ENCODE data around the gene SWAP70. TPM values are rescaled to one million over a fixed set of nuclear protein-coding genes. Genes with fewer than 3 reads are reported as not detected.
"Not testable (repeated sequence)": the region's sequence is repeated elsewhere in the genome, so short reads cannot be mapped to it uniquely, and the experiment has no call there.

The SWAP70 gene
- polyA plus RNA-seq, 3 donors, result 10.9 to 26.4 (median 13.8) TPM

DNA sequence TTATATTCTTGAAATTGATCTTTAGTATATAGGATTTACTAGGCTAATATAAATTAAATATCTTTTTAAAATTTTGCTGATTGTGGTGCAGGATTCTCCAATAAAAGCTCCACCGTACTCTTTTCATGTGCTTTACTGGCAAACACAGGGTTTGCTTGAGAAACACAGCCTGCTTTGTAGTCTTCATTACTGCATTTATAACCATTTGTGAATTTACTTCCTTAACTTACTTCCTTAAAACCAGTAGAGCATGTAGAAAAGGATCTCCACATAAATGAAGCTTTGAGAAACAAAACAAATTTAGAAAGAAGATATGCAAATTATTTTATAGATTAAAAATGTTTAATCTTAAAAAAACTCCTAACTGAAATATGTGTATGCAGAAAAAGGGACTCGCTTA is 28.8 kb downstream of the SWAP70 start:
- Histone ChIP-seq H3K27me3 (ENCODE audit: control insufficient read depth in 2 of 2, insufficient read depth in 2 of 2, low read length in 2 of 2) (no peaks in the 10 kb centered on the region), H4K20me1 (ENCODE audit: insufficient read depth, low read length) (peaks cover 40% of the 10 kb centered on the region), H3K9me3 (replicated peaks in 1 of 2; ENCODE audit: control insufficient read depth in 1 of 2, insufficient read depth in 1 of 2, low read length in 2 of 2) (no peaks in the 10 kb centered on the region), H3K36me3 (replicated peaks in 1 of 2; ENCODE audit: control insufficient read depth in 1 of 2, insufficient read depth in 2 of 2, low read length in 2 of 2) (peaks cover 18 to 27% of the 10 kb centered on the region in 2 donors), H3K27ac (ENCODE audit: low read depth in 1 of 2, low read length in 2 of 2) (peak overlapping the region in 1 of 2 donors; percentile 67), H3K9ac (ENCODE audit: insufficient read depth, low read length, poor library complexity, severe bottlenecking) (no peak overlapping the region), H3K4me1 (ENCODE audit: control insufficient read depth in 1 of 2, insufficient read depth in 2 of 2, low read length in 2 of 2) (peaks cover 33 to 42% of the 10 kb centered on the region in 2 donors), H3K79me2 (ENCODE audit: insufficient read depth, low read length) (peaks cover 24% of the 10 kb centered on the region), H2AFZ (ENCODE audit: insufficient read depth, low read depth, low read length, poor library complexity, severe bottlenecking) (no peak overlapping the region), H3K4me2 (replicated peaks; ENCODE audit: extremely low read depth, low read length, poor library complexity, severe bottlenecking) (peak overlapping the region; percentile 32), H3K4me3 (replicated peaks in 1 of 3; ENCODE audit: low read depth in 2 of 3, low read length in 3 of 3) (no peak overlapping the region)
- no peaks in the 10 kb centered on the region for H3K27me3 Mint-ChIP-seq (ENCODE audit: low read depth in 3 of 3)
- DNase-seq, result peak; percentile 25 to 59 (median 36)
- TF ChIP-seq CTCF (IDR thresholded peaks at IDR 0.05), result no peak
- H3K4me3 Mint-ChIP-seq, result no peak overlapping the region
- intact Hi-C loops (cut with micrococcal nuclease), result no loop called here
- H3K27ac Mint-ChIP-seq, result peak overlapping the region in 2 of 7 donors; percentile 53 to 65
- H3K9me3 Mint-ChIP-seq, result no peaks in the 10 kb centered on the region
- peaks cover 23% of the 10 kb centered on the region for H3K4me1 Mint-ChIP-seq
- H3K36me3 Mint-ChIP-seq, result peaks cover 21 to 34% of the 10 kb centered on the region in 2 donors
- WGBS (ENCODE audit: insufficient coverage), result no CpG with 5 or more reads among the region's 2 CpGs

DNA sequence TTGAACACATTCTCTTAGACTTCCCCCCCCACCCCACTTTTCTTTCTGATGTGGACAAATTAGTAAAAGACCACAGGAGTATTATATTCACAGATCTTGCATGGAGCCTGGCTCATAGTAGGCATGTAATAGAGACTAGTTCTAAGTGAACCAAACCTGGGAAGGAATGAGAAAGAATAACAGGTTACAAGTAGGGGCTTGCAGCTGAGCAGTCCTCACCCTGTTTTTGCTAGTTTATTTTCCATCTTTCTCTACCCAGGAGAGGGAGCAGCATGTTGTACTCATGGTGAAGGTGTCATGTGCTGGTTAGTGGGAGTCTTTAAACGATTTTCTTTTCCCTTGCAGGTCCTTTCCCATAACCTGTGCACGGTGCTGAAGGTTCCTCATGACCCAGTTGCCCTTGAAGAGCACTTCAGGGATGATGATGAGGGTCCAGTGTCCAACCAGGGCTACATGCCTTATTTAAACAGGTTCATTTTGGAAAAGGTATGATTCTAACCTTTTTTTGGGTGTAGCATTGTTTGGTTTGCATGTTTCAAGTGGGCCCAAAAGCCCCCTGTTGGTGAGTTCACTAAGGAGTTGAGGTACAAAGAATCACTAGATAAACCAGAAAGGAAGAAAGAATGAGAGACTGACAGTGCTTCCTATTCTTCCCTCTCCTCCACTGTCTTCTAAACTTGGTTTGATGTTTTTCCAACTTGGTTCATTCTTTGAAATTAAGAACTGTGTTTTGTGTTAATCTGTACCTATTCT is 30.1 kb downstream of the SWAP70 start:
- intact Hi-C loops (cut with micrococcal nuclease), result no loop called here
- peaks cover 22 to 44% of the 10 kb centered on the region in 2 donors for H3K36me3 Mint-ChIP-seq
- no peak for DNase-seq
- H4K20me1 ChIP-seq (ENCODE audit: insufficient read depth, low read length), result peaks cover 33% of the 10 kb centered on the region
- H3K4me1 ChIP-seq (ENCODE audit: control insufficient read depth in 1 of 2, insufficient read depth in 2 of 2, low read length in 2 of 2), result peaks cover 24 to 40% of the 10 kb centered on the region in 2 donors
- H3K4me3 Mint-ChIP-seq, result no peak overlapping the region
- H3K9me3 ChIP-seq (replicated peaks in 1 of 2; ENCODE audit: control insufficient read depth in 1 of 2, insufficient read depth in 1 of 2, low read length in 2 of 2), result no peaks in the 10 kb centered on the region
- no peak overlapping the region for H3K4me2 ChIP-seq (replicated peaks; ENCODE audit: extremely low read depth, low read length, poor library complexity, severe bottlenecking)
- H3K79me2 ChIP-seq (ENCODE audit: insufficient read depth, low read length), result peaks cover 20% of the 10 kb centered on the region
- H2AFZ ChIP-seq (ENCODE audit: insufficient read depth, low read depth, low read length, poor library complexity, severe bottlenecking), result no peak overlapping the region
- H3K27ac Mint-ChIP-seq, result no peak overlapping the region
- no peaks in the 10 kb centered on the region for H3K27me3 ChIP-seq (ENCODE audit: control insufficient read depth in 2 of 2, insufficient read depth in 2 of 2, low read length in 2 of 2)
- WGBS (ENCODE audit: insufficient coverage), result 40% methylated on average over 2 of the region's 2 CpGs
- TF ChIP-seq CTCF (IDR thresholded peaks at IDR 0.05), result no peak
- peaks cover 0 to 2% (median 1%) of the 10 kb centered on the region in 3 donors for H3K27me3 Mint-ChIP-seq (ENCODE audit: low read depth in 3 of 3)
- H3K4me1 Mint-ChIP-seq, result peaks cover 28% of the 10 kb centered on the region
- H3K4me3 ChIP-seq (replicated peaks in 1 of 3; ENCODE audit: low read depth in 2 of 3, low read length in 3 of 3), result no peak overlapping the region
- peaks cover 18 to 27% of the 10 kb centered on the region in 2 donors for H3K36me3 ChIP-seq (replicated peaks in 1 of 2; ENCODE audit: control insufficient read depth in 1 of 2, insufficient read depth in 2 of 2, low read length in 2 of 2)
- no peak overlapping the region for H3K27ac ChIP-seq (ENCODE audit: low read depth in 1 of 2, low read length in 2 of 2)
- H3K9me3 Mint-ChIP-seq, result no peaks in the 10 kb centered on the region
- no peak overlapping the region for H3K9ac ChIP-seq (ENCODE audit: insufficient read depth, low read length, poor library complexity, severe bottlenecking)

DNA sequence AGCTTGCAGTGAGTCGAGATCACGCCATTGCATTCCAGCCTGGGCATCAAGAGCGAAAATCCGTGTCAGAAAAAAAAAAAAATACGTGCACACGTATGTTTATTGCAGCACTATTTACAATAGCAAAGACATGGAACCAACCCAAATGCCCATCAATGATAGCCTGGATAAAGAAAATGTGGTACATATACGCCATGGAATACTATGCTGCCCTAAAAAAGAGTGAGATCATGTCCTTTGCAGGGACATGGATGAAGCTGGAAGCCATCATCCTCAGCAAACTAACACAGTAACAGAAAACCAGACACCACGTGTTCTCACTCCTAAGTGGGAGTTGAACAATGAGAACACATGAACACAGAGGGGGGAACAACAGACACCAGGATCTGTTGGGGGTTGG is 31.4 kb downstream of the SWAP70 start:
- peaks cover 26% of the 10 kb centered on the region for H4K20me1 ChIP-seq (ENCODE audit: insufficient read depth, low read length)
- H3K27ac ChIP-seq (ENCODE audit: low read depth in 1 of 2, low read length in 2 of 2); H3K9me3 ChIP-seq (replicated peaks in 1 of 2; ENCODE audit: control insufficient read depth in 1 of 2, insufficient read depth in 1 of 2, low read length in 2 of 2): not testable (repeated sequence)

More for the DNA sequence above, 31.4 kb downstream of the SWAP70 start:
- H3K4me3 Mint-ChIP-seq; H3K27me3 Mint-ChIP-seq (ENCODE audit: low read depth in 3 of 3); H3K4me2 ChIP-seq (replicated peaks; ENCODE audit: extremely low read depth, low read length, poor library complexity, severe bottlenecking); H3K27ac Mint-ChIP-seq; DNase-seq; H3K9ac ChIP-seq (ENCODE audit: insufficient read depth, low read length, poor library complexity, severe bottlenecking); H3K27me3 ChIP-seq (ENCODE audit: control insufficient read depth in 2 of 2, insufficient read depth in 2 of 2, low read length in 2 of 2); H3K4me3 ChIP-seq (replicated peaks in 1 of 3; ENCODE audit: low read depth in 2 of 3, low read length in 3 of 3); H2AFZ ChIP-seq (ENCODE audit: insufficient read depth, low read depth, low read length, poor library complexity, severe bottlenecking); intact Hi-C loops (cut with micrococcal nuclease); H3K9me3 Mint-ChIP-seq: not testable (repeated sequence)
- WGBS (ENCODE audit: insufficient coverage), result 100% methylated on average over 4 of the region's 8 CpGs
- Histone ChIP-seq H3K79me2 (ENCODE audit: insufficient read depth, low read length) (peaks cover 13% of the 10 kb centered on the region), H3K4me1 (ENCODE audit: control insufficient read depth in 1 of 2, insufficient read depth in 2 of 2, low read length in 2 of 2) (peaks cover 14 to 27% of the 10 kb centered on the region in 2 donors), H3K36me3 (replicated peaks in 1 of 2; ENCODE audit: control insufficient read depth in 1 of 2, insufficient read depth in 2 of 2, low read length in 2 of 2) (peaks cover 18 to 27% of the 10 kb centered on the region in 2 donors)
- H3K36me3 Mint-ChIP-seq, result peaks cover 22 to 44% of the 10 kb centered on the region in 2 donors
- H3K4me1 Mint-ChIP-seq, result peaks cover 29% of the 10 kb centered on the region

All from CD14-positive monocyte (primary cell).